HG03571 (cell line): ENCODE measurements around the gene SPSB1.
"Not testable (repeated sequence)": the region's sequence is repeated elsewhere in the genome, so short reads cannot be mapped to it uniquely, and the experiment has no call there.

ENCODE experiments used
- ATAC-seq: cut with Tn5 transposase; IDR thresholded peaks from one replicate; pipeline ENCODE4 v1.9.1; 2021; ENCODE audit not compliant: unreplicated experiment

The SPSB1 gene

GRCh38 chr1:9385392-9385791 lies 92.7 kb downstream of the SPSB1 start:
- ATAC-seq, result not testable (repeated sequence)

DNA sequence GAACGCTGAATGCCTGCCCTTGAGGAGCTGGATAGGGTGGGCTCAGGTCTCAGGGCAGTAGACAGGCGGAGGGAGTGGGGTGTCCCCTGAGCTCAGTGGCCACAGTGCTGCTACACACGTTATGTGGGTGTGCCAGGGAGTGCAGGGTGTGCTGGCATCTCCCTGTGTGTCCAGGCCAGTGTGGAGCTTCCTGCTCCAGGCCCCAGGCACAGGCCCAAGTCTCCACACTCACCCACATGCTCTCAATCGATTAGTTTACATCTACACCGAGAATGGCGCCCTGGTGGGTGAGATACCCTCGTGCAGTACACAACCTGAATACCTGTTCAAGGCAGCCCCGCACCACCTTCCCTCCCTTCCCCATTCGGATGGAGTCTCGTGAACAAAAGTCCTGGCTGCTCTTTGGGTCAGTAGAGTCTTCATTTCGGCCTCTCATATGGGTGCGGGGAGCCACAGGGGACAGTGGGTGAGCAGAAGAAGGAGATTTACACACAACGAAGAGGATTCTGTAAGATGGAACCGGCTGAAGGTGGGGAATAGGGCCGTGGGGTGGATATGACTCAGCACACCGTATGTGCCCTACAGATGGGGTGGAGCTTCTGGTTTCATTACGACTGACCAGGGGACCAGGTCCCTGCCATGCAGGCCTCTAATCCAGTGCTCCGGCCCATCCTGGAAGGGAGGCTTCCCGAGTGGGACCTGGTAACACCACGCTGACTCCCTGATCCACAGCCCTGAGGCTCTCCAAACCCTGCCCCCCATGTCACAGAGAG lies 93.3 kb downstream of the SPSB1 start:
- no peak for ATAC-seq

DNA sequence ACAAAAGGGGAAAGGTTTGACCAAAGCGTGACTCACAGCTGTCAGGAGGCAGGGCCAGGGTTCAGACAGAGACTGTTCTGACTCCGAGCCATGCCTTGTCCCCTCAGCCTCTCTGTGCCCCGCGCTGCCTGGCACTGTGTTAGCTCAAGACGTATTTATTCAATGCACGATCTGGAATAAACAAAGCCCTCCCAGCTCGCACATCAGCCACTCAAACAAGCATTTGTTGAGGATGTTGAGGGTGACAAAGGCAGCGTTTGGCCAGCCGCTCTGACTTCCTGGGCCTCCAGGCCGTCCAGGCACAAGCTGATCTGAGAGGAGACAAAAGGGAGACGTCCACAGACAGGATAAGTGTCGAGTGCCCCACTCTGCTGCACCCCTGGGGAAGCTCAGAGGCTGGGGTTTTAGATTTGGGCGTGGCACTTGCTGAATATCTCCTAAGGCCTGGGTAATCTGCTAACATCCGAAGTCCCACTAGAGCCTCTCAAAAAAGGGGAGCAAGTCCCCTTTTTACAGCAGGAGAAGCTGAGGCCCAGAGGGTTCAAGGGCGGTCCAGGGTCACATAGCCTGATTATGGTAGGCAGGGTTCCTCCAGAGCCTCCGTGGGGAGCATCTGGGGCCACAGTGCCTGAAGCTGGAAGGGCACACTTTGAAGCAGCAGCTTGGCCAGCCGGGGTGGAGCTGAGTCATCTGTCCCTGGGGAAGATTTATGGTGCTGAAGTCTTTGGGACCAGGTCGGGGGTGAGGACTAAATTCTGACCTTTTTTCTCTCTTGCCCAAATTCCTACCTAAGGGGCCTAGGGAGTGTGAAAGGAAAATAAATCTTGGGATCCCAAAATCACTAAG lies 95.9 kb downstream of the SPSB1 start:
- no peak for ATAC-seq

DNA sequence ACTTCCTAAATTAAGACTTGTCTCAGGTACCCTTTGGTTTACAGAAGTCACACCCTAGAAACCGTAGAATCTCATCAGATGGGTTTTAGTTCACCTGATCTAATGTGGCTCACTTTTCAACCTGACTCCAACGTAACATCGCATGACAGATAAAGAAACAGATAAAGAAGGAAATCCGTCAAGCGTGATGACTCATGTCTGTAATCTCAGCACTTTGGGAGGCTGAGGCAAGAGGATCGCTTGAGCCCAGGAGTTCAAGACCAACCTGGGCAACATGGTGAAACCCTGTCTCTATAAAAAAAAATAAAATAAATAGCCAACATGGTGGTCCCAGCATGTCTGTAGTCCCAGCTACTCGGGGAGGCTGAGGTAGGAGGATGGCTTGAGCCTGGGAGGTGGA lies 97.3 kb downstream of the SPSB1 start:
- ATAC-seq, result no peak

DNA sequence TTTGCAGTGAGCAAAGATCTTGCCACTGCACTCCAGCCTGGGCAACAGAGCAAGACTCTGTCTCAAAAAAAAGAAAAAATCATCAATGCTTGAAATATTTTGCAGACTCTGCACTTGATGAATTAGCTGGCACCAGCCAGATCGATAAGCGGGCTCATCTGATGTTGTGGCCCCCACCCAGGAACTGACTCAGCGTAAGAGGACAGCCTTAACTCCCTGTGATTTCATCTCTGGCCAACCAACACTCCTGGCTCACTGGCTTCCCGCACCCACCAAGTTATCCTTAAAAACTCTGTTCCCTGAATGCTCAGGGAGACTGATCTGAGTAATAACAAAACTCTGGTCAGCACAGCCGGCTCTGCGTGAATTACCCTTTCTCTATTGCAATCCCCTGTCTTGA lies 98.9 kb downstream of the SPSB1 start:
- no peak for ATAC-seq

DNA sequence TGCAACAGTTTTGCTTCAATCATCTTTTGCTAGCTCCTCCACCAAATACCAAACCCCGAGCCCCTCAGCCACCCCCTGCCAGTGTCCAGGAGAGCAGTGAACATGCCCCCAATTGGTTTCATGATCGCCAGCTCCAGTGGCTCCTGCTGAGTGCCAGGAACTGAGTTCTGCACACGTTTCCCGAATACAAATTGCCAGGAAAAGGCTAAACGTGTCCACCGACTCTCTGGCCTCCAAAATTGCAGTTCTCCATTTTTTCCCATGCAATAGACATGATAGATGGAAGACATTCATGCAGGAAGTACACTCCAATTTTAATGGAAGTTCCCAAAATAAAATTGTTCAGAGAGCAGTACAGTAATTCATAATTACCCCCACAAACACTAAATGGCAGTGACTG lies 101.3 kb downstream of the SPSB1 start:
- ATAC-seq, result no peak

- no peak for ATAC-seq
Observed at GRCh38 chr1:9395018-9395417, 102.3 kb downstream of the SPSB1 start.

DNA sequence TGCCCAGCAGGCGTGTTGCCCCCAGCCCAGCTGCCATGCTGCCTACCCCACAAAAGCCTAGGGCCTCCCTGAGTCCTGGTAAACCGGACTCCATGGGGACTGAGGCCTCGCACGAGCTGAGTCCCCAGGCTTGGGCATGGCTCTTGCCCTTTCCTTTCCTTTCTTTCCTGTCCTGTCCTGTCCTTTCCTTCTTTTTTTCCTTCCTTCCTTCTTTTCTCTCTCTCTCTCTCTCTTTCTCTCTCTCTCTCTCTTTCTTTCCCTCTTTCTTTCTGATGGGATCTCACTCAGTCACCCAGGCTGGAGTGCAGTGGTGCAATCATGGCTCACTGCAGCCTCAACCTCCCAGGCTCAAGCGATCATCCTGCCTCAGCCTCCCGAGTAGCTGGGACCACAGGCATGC lies 104.4 kb downstream of the SPSB1 start:
- no peak for ATAC-seq

- ATAC-seq, result no peak
Observed at GRCh38 chr1:9397997-9398526, 105.4 kb downstream of the SPSB1 start.

- ATAC-seq, result no peak
Observed at GRCh38 chr1:9399510-9400424, 107.1 kb downstream of the SPSB1 start.

DNA sequence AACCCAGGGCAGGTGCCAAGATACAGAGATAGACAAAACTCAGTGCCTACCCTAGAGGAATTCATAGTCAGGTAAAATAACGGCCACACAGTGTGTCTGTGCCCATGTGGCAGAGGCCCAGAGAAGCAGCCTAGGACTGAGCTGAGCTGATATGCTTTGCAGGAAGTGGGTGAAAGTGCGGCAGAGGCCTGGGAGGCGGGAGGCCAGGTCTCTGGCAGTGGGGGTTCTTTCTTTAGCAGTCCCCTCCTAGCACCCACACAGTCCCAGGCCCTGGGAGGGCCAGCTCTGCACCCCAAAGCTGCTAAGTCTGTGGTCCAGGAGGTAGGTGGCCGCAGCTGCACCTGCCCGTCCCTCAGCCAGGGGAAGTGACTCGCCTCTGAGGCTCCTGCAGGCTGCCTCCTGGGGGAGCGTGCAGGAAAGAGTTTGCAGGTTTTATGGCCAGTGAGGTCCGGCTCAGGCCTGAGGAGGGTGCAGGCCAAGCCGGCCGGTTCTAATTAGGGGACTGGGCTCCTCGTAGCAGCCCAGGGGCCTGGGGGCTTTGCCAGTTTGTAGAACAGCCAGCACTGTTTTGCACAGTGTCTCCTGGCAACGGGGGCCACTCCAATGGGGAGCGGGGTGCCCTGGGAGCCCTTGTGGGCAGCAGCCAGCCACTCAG lies 107.9 kb downstream of the SPSB1 start:
- no peak for ATAC-seq

DNA sequence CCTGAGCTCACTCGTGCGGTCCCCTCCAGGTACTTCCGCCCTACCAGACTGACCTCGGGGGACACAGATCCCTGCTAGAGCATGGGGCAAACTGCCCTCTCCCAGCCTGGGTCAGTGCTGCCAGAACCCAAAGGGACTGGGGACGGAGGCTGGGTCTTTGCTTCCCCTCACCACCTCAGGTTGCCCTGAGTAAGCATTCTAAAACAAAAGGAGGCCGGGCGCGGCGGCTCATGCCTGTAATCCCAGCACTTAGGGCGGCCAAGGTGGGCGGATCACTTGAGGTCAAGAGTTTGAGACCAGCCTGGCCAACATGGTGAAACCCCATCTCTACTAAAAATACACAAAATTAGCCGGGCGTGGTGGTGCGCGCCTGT lies 108.4 kb downstream of the SPSB1 start:
- no peak for ATAC-seq

DNA sequence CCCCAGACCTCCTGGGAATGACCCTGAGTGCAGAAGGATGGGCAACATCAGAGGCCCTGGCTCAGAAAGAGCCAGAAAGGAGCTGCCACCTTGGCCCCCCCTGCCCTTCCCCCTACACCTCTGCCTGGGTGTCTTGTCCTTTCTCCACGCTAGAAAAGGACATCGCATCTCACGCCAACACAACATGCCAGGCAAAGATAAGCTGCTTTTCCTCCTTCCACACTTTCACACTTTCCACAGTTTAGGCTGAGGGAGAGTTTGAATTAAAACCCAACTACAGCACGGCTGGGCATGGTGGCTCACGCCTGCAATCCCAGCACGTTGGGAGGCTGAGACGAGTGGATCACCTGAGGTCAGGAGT lies 109.5 kb downstream of the SPSB1 start:
- ATAC-seq, result no peak

DNA sequence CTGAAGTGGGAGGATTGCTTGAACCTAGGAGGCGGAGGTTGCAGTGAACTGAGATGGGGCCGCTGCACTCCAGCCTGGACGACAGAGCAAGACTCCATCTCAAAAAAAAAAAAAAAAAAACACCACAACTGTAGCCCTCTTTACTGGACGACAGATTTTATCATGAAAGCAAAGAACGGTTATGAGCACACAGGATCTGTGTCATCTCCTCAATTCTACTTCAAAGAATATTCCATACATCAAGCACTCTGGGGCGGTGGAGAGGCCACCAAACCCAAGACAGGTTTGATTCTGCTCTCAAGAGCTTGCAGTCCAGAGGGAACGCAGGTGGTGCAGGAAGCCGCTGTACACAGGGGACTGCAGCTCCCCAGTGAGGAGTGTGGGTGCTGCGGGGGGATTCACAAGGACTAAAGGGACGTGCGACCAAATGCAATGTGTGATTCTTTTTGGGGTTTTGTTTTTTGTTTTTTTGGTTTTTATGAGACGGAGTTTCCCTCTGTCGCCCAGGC lies 110.1 kb downstream of the SPSB1 start:
- no peak for ATAC-seq

- no peak for ATAC-seq
Observed at GRCh38 chr1:9404117-9404914, 111.6 kb downstream of the SPSB1 start.

DNA sequence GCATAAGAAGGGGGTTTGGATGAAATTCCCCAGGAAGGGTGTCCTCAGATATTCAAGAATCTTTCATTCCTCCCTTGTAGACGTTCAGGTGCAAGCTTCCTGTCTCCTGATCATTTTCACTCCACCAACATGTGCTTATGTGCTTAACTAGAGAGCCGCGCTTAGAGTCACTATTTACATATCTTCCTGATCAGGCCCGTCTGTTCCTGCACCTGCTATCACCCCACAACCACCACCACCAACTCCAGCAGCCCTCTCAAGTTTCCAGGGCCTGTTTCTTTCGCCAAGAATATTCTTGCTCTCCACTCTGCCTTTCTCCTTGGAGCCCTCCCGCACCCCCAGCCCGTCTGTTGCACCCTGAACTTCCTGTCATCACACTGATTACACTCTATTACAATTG lies 113.4 kb downstream of the SPSB1 start:
- ATAC-seq, result no peak

DNA sequence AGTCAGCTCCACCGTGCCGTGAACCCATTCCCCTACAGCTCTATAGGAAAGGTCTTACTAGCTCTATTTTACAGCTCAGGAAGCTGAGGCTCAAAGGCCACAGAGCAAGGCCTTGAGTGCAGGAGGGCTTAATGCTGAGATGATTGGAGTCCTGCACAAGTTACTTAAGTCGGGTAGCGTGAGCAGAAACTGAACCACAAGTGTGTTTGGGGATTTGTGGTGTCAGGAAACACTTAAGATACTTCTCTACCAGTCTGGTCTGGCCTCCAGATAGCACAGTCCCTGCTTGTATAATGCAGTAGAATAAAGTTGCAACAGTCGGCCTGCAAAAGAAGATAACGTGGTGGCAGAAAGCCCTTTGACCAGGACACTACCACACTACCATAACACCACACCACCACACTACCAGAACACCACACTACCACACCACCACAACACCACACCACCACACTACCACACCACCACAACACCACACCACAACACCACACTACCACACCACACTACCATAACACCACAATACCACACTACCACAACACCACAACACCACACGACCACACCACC lies 118.1 kb downstream of the SPSB1 start:
- ATAC-seq, result no peak

DNA sequence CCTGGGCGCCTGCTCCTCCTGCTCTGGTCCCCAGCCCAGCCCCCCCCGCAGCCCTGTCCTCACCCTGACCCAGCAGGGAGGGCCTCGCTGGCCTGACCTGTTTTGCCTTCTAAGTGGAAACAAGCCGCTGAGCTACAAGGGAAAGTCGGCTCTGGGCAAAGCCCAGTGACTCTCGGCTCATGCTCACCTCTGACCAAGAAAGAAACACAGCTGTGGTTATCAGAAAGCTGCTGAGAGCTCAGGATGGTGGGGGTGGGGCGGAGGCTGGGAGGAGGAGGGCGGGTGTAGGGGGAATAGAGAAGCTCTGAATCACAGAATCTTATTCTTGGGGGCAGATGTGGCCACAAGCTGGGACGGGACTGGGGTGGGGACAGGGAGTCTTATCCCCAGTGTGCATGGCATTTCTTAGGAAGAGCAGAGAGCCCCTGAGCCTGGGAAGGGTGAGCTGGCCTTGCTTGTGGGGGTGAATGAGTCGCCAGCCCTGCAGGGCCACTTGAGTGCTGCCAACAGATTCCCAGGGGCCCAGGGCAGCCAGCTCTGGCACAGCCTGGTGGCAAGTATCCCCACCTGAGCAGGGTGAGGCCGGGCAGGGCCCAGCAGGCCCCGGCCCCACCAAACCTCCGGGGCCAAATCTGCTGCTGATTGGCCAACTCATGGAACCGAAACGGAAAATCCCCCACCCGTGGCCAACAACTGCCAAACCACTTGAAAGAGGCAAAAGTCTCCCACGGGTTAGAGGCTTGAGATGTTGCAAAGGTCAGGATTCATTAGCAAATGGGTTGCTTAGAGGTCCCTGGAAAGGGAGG lies 120.6 kb downstream of the SPSB1 start:
- peak; percentile 61 for ATAC-seq

- no peak for ATAC-seq
Observed at GRCh38 chr1:9413877-9414213, 121.2 kb downstream of the SPSB1 start.
